HG03378 (cell line): ENCODE results near the gene CEACAM1.
"Not testable (repeated sequence)": the region's sequence is repeated elsewhere in the genome, so short reads cannot be mapped to it uniquely, and the experiment has no call there.

Experiments
- ATAC-seq: cut with Tn5 transposase; IDR thresholded peaks from one replicate; pipeline ENCODE4 v1.9.1; 2021; ENCODE audit warnings: mild to moderate bottlenecking, moderate library complexity; ENCODE audit not compliant: unreplicated experiment

Gene CEACAM1

DNA sequence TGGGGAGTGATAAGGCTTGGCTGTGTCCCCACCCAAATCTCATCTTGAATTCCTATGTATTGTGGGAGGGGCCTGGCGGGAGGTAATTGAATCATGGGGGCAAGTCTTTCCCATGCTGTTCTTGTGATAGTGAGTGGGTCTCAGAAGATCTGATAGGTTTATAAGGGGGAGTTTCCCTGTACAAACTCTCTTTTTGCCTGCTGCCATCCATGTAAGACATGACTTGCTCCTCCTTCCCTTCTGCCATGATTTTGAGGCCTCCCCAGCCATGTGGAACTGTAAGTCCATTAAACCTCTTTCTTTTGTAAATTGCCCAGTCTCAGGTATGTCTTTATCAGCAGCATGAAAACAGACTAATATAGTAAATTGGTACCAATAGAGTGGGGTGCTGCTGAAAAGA, 20.8 kb upstream of the CEACAM1 start:
- not testable (repeated sequence) for ATAC-seq

DNA sequence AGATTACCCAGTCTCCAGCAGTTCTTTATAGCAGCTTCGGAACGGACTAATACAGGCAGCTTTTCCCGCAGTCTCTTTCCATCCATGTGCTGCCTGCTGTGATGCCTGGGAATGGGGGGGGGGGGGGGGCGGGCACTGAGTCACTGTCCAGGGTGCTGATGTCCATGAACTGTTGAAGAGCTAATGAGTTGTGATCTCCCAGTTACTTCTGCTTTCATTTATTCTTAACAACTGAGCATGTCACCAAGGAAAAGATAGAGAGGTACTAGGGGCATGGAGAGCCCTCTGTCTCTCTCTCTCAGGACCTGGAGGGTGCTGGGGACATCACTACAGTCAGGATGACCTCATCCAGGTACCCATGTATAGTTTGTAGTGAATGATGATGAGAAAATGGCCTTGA, 20.3 kb upstream of the CEACAM1 start:
- ATAC-seq: no peak

DNA sequence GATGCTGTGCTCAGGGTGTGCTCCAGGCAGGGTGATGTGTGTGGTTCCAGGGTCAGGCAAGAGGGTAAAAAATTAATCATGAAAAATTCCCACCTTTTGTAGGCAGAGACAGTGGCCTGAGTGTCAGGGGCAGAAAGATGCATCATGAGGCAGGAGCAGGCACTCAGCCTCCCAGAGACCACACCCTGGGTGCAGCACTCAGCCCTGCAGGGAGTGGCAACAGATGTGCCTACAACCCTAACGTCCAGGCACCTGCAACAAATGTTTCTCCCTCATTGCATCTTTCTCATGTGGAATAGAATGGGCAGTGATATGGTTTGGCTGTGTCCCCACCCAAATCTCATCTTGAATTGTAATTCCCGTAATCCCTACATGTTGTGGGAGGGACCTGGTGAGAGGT, 19.6 kb upstream of the CEACAM1 start:
- ATAC-seq: no peak

DNA sequence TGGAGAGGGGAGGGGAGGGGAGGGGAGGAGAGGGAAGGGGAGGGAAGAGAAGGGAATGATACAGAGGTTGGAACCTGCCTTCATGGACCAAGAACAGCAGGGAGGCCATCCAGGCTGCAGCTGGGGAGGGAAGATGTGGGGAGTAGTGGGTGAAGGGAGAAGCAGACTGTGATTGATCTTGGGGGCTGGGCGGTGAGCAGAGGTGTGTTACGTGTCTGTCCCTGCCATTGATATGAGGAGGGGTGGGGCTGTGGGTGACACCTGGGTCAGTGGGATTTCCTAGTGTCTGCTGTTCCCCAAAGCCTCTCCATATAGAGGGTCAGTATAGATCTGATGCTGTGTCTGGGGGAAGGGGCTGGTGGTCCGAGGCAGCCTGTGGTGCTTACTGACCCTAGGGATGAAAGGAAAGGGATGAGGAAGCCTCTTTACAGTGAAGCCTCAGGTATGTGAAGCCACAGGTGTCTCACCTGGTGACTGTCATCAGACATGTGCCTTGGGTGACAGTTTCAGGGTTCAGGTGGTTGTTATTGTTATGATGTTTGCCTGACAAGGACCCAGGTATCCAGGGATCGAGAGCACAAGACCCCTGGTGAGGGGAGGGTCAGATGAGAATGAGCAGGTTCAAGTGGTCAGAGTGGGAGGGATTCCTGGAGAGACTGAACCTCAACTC, 18.7 kb upstream of the CEACAM1 start:
- ATAC-seq: no peak

DNA sequence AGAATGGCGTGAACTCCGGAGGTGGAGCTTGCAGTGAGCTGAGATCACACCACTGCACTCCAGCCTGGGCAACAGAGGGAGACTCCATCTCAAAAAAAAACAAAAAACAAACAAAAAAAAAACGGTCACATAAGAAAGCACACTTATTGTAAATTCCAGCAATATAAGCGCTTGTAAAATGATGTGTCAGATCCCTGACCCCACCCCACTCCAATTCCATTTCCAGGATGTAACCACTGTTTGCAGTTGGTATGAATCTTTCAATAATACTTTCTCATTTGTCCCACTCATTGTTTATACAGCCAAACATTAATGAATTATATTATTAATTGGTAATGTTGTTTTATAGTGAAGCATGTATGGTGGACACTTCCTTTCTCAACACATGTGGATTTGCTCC, 15.9 kb upstream of the CEACAM1 start:
- ATAC-seq: no peak

DNA sequence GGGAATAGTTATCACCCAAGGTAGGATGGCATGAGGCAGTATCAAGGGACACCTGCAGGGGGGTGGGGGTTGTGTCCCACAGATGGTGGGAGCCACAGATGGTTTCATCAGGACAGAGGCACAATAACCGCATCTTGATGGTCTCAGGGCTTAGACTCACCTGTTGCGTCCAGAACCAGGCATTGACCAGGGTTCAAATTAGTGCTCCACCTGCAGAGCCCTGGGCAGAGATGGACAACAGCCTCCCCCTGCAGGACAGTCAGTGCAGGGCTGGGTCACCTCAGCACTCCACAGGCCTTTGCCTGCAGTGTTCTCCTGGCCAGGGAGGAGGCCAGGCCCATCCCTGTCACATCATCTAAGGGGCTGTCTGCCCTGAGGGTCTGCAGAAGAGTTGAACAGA, 14.5 kb upstream of the CEACAM1 start:
- ATAC-seq: no peak

DNA sequence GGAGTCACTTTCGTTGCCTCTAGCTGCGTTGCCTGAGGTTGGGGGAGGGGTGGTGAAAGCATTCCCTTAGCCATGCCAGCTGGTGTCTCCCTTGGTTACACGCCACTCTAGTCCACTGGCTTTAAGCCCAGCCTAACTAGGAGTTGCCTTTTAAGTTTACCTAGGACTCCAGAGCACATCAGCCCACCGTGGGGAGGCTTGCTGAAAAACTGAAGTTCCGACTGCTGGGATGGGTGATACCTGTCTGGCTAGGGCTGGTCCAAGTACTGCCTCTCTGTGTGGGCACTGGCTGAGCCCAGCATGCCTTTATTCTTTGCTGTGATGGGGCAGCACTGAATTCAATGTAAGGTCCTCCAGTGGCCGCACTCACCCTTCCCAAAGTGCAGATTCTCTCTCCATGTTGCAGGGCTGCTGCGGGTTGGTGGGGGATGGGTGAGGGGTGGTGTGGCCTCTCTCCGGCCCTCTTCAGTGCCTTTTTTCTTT, 11.8 kb upstream of the CEACAM1 start:
- no peak for ATAC-seq

DNA sequence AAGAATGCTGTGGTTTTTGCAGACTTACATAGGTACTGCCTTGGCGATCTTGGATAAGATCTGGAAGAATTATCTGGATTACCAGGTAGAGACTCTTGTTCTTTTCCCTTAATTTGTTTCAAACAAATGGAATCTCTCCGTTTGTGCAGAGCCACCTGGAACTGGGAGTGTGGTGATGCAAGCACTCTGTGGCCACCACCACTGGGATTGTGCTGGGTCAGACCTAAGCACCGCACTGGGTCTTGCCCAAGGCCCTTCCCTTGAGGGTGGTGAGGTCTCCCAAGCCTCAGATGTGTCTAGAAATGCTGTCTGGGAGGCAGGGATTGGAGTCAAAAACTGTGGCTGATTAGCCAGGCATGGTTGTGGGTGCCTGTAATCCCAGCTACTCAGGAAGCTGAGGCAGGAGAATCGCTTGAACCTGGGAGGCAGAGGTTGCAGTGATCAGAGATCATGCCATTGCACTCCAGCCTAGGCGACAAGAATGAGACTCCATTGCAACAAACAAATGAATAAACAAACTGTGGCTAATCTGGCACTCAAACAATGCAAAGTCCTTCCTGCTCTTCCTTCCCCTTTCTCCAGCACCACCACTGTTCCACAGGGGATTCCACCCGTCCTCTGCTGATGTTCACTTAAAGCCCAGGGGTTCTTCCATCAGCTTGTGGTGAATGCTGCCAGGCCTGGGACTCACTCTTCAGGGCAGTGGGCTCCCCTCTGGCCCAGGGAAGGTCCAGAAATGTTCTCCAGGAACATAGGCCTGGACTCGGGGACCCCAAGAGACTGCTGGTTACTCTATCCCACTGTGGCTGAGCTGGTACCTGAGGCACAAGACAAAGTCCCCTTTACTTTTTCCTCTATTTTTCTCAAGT, 10.8 kb upstream of the CEACAM1 start:
- no peak for ATAC-seq

DNA sequence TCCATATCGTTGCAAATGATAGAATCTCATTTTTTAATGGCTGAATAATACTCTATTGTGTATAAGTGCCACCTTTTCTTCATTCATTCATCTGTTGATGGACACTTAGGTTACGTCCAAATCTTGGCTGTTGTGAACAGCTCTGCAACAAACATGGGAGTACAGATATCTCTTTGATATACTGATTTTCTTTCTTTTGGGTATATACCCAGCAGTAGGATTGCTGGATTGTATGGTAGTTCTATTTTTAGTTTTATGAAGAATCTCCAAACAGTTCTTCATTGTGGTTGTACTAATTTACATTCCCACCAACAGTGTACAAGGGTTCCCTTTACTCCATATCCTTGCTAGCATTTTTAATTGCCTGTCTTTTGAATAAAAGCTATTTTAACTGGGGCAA, 7.0 kb upstream of the CEACAM1 start:
- not testable (repeated sequence) for ATAC-seq

DNA sequence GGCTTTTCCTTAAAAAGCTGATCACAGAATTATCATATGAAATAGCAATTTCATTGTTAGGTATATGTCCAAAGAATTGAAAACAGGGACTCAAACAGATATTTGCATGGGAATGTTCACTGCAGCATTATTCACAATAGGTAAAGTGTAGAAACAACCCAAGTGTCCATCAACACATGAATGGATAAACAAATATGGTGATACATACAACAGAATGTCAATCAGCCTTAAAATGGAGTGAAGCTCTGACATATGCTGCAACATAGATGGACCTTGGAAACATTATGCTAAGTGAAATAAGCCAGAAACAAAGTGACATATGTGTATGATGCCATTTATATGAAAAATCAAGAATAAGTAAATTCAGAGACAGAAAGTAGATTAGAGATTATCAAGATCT, 6.1 kb upstream of the CEACAM1 start:
- ATAC-seq: no peak

DNA sequence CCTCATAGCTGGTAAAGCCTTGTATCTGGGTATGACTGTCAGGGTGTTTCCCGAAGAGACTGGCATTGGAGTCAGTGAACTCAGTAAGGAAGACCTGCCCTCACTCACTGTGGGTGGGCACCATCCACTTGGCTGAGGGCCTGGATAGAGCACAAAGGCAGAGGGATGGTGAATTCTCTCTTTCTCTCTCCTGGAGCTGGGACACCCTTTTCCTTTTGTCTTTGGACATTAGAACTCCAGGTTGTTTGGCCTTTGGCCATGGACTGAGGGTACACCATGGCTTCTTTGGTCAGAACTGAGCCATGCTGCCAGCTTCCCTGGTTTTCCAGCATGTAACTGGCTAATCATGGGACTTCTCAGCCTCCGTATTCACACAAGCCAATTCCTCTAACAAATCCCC, 4.6 kb upstream of the CEACAM1 start:
- ATAC-seq: no peak

DNA sequence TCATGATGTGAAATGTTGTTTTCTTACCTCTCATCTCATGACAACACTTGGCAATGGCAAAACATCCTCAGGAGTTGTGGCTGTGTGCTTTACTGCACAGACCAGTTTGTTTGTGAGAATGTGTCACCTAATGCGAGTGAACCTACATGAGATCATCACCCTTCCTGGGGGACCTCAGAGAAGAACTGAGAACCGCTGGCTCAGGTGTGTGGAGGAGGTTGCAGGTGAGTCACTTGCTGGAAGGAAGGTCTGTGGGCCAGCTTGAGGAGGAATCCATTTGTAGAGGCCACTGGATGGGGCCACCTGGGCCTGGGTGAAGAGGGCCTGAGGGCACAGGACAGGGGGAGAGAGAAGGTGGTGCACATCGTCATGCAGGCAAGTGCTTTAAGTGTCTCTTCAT, 3.0 kb upstream of the CEACAM1 start:
- ATAC-seq: no peak

DNA sequence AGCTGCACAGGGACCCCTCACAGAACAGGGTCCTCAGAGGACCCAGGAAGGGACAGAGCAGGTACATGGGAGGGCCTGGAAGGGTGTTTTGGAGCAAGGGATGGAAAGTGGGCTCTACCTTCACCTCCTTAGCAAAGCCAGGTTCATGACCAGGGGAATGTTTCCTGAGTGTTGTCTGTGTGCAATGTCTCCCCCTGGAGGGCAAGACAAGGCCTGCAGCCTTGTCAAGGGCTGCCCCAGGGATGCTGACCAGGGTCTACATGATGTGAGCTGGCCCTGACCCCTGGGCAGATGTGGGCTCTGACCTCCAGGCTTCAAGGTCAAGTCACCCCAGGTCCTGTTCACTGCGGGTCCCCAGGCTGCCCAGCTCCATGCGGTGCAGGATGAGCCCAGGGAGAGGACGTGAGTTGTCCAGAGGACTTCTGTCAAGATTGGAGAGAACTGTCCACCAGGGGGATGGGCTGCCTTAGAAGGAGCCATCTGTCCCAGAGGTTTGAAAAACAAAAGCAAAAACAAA, 1.0 kb upstream of the CEACAM1 start:
- no peak for ATAC-seq

DNA sequence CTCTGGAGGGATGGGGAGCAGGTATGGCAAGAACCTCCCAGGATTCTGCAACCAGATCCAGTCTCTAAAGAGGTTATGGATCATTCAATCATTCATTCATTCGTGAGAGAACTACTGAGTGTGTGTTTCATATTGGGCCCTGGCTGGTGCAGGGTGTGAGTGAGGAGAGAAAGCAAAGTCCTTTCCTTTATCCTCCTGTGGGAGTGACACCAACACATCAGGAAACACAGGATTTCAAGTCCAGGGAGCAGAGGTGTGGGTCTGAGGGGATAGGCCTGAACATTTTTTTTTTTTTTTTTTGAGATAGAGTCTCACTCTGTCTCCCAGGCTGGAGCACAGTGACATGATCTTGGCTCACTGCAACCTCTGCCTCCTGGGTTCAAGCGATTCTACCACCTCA, 3.3 kb downstream of the CEACAM1 start:
- ATAC-seq: no peak

DNA sequence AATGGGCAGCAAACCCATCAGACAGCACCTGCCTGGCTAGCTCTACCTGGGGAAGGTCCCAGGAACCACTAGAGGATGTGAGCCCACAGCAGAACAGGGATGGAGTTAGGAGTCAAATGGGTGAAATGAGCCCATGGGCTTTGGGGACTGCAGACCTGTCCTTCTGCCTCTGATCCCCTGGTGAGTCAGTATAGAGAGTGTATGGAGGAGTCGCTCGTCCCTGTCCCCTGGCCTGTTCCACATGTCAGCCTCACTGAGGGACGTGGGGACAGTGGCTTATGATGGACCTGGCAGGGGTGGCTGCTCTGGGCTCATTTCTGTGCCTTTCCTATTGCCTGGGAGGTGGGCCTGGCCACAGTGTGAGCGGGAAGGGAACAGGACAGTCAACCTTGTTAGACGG, 4.0 kb downstream of the CEACAM1 start:
- no peak for ATAC-seq

DNA sequence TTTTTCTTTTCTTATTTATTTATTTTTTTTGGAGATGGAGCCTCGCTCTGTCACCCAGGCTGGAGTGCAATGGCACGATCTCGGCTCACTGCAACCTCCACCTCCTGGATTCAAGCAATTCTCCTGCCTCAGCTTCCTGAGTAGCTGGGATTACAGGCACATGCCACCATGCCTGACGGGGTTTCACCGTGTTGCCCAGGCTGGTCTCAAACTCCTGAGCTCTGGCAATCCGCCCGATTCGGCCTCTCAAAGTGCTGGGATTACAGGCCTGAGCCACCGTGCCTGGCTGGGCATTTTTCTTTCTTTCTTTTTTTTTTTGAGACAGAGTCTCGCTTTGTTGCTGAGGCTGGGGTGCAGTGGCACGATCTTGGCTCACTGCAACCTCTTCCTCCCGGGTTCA, 6.0 kb downstream of the CEACAM1 start:
- not testable (repeated sequence) for ATAC-seq

DNA sequence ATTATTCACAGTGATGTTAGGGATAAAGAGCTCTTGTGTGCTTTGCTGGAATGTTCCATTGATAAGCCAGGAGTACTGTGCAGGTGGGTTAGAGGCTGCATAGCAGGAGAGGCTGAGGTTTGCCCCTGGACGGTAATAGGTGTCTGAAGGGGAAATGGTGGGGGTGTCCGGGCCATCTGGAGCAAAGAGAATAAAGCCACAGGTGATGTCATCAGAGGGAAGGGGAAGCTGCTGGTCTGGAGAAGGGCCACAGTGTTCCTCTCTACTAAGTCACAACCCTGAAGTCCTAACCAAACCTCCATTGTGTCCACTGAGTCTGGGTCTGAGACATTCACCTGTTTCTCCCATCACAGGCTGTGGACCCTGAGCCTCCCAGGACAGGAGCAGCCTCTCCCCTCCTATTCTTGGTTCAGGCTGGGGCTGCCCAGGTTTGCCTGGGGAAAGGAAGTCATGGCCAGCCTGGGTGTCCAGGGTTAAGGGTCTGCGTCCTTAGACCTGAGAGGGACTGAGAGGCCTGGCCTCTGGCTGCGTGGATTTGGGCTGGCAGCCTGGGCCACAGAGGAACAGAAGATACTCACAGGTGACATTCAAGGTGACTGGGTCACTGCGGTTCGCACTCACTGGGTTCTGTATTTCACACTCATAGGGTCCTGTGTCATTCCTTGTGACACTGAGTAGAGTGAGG, 6.8 kb downstream of the CEACAM1 start:
- no peak for ATAC-seq

DNA sequence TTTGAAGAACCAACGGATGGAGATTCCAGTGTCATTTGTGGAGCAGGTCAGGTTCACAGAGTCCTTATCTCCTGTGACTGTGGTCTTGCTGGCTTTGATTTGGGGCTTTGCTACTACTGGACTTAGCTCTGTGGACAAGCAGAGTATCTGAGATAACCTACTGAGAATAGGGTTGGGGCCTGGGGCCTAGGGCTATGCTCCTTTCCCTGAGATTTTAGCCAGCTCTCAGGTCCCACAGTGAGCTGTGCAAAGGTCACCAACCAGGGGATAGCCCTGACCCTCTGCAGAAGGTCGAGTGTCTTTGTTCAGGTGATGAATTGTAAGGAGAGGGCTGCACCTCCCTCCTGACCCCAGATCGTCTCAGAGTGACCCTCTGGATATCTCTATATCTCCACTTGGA, 9.2 kb downstream of the CEACAM1 start:
- no peak for ATAC-seq

DNA sequence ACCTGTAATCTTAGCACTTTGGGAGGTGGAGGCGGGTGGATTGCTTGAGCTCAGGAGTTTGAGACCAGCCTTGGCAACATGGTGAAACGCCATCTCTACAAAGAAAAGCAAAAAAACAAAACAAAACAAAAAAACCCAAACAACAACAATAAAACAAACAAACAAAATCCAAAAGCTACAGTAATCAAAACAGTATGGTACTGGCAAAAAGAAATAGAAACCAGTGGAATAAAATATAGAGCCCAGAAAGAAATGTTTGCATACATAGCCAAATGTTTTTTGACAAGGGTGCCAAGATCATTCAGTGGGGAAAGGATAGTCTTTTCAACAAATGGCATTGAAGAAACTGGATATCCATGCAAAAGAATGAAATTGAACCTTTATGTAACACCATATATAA, 11.5 kb downstream of the CEACAM1 start:
- ATAC-seq: no peak

DNA sequence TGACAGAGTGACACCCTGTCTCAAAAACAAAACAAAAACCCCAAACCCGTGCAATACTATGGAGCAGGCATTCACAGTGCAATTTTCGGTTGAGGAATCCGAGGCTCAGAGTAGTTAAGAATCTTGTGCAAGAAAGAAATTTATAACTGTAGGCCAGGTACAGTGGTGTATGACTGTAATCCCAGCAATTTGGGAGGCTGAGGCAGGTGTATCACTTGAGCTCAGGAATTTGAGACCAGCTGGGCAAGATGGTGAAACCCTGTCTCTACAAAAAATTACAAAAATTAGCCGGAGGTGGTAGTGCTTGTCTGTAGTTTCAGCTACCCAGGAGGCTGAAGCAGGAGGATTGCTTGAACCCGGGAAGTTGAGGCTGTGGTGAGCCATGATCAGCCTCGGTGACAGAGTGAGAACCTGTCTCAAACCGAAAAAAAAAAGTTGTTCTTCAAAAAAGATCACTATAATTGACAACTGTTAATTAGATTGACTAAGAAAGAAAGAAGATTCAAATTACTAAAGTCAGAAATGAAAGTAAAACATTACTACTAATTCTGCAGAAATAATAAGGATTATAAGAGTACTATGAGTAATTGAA, 12.9 kb downstream of the CEACAM1 start:
- ATAC-seq: no peak

DNA sequence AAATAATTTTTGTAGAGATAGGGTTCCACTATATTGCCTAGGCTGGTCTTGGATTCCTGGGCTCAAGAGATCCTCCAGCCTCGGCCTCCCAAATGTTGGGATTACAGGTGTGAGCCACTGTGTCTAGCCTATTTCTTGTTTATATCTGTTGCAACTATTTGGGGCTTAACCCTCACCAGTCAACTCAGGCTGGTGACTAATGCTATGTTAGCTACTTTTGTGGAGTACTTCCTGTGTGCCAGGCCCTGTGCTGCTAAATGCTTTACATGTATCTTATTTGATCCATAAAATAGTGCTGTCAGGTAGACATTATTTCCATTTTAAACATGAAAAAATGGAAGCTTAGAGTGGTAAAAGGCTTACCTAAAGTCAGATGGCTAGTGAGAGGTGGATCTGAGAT, 13.8 kb downstream of the CEACAM1 start:
- ATAC-seq: no peak
